ENCODE measurements around the gene JUNB.

GRCh38 chr19:12821761-12822160, 30.5 kb downstream of the JUNB start:
- TF ChIP-seq CTCF (IDR thresholded peaks at IDR 0.05; ENCODE audit: low read depth, low read length) (no peak), EZH2phosphoT487 (IDR thresholded peaks at IDR 0.05; ENCODE audit: low read depth) (no peak)
